ENCODE data around the gene OR2V1.
"Not testable (repeated sequence)": the region's sequence is repeated elsewhere in the genome, so short reads cannot be mapped to it uniquely, and the experiment has no call there.

The OR2V1 gene, protein sequence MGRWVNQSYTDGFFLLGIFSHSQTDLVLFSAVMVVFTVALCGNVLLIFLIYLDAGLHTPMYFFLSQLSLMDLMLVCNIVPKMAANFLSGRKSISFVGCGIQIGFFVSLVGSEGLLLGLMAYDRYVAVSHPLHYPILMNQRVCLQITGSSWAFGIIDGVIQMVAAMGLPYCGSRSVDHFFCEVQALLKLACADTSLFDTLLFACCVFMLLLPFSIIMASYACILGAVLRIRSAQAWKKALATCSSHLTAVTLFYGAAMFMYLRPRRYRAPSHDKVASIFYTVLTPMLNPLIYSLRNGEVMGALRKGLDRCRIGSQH

DNA sequence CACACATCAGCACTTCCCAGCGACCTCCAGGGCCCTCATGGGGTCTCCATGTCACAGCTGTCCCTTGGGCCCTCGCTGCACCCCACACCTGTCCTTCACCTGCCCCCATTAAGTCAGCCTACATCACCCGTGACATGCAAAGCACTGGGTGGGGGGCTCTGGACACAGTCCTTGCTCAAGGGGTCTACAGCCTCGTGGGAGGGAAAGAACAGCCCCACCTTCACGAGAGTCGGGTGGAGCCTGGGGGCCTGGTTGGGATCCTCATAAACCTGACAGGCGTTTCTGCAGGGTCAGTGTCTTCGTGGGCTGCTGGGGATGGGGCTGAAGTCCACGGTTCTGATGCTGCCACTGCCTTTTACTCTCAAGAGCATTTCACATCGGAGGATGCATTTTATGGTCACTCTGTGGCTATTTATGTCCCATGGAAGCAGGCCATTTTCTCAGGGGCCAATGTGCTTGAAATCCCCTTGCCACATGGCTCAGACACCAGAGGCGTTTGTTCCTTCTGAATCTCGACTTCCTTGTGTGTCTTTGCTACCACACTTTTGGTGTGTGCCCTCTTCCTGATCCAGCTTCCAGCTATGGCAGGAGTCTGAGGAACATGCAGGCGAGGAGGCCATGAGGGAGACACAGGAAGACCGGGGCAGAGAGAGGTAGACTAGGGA lies at the start of gene OR2V1:
TSS of gene OR2V1 (minus strand) at position 338 of the 665 bp plus-strand sequence. CDS start 5,865 bp downstream, outside the sequence.
- no peak for DNase-seq

DNA sequence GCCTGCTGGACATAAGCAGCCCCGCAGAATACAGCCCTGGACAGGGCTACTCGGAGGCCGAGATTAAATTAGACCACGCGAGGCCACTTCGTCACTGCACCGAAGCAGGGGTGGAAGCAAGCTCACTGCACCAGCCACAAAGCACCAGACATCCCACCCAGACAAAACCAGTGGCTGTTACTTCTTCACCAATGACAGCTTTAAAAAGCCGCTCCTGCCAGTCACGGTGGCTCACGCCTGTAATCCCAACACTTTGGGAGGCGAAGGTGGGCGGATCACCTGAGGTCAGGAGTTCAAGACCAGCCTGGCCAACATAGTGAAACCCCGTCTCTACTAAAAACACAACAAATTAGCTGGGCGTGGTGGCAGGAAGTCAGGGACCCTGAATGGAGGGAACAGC lies 46.6 kb upstream of the OR2V1 start:
- not testable (repeated sequence) for DNase-seq

- no peak for DNase-seq
These were observed 45.4 kb upstream of the OR2V1 start for GRCh38 chr5:181176254-181176952.

DNA sequence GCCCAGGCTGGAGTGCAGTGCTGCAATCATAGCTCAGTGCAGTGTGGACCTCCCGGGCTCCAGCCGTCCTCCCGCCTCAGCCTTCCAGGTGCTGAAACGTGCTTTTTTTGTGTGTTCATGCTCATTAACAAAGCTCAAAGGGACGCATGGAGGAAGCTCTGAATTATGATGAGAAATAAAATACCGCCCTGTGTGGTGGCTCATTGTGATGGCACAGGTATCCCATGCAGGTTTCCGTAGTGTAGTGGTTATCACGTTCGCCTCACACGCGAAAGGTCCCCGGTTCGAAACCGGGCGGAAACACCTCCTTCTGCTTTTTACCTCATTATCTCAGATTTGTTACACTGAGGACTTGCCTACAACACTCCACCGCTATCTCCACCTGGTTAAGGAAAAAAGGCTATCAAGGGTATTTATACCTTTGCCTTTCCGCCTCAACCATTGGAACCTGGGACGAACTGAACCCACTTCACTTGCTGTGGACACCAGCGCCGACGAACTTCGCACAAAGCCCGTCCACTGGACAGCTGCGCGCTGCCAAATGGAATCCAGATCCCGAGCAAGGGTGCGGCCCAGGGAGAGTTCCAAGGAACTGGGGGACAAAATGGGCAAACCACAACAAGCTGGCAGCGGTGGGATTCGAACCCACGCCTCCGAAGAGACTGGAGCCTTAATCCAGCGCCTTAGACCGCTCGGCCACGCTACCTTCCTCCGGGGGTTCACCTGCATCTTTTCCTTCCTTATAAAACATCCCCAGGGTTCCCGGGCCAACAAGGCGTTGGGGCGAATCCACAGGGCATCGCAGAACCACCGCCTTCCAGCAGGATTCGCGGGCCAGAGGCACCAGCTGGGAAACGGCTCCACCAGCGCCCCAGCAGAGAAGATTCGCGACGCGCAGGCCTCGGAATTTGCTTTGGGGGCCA lies 42.7 kb upstream of the OR2V1 start:
- no peak for DNase-seq

DNA sequence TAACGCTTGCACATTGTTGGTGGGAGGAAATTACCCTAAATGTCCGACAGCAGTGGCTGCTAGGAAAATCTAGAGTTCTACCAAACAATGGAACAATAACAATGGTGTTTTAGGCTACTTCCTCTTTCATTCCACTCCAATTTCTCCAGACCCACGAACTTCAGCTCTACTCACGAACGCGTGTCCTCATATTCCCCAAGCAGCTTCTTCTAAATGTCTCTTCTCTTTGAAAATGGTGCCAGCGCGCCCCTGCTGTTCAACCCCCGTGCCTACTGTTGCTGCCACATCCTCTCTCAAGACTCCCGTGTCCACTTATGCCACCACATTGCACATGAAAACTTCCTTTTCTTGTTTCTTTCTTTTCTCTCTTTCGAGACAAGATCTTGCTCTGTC lies 42.1 kb upstream of the OR2V1 start:
- no peak for DNase-seq

GRCh38 chr5:181171782-181172181 lies 40.8 kb upstream of the OR2V1 start:
- no peak for DNase-seq

GRCh38 chr5:181170996-181171395 lies 40.0 kb upstream of the OR2V1 start:
- DNase-seq: no peak

- no peak for DNase-seq
These were observed 39.4 kb upstream of the OR2V1 start for GRCh38 chr5:181170237-181170825.

- DNase-seq: peak; percentile 69
These were observed 38.7 kb upstream of the OR2V1 start for GRCh38 chr5:181169459-181170236.

DNA sequence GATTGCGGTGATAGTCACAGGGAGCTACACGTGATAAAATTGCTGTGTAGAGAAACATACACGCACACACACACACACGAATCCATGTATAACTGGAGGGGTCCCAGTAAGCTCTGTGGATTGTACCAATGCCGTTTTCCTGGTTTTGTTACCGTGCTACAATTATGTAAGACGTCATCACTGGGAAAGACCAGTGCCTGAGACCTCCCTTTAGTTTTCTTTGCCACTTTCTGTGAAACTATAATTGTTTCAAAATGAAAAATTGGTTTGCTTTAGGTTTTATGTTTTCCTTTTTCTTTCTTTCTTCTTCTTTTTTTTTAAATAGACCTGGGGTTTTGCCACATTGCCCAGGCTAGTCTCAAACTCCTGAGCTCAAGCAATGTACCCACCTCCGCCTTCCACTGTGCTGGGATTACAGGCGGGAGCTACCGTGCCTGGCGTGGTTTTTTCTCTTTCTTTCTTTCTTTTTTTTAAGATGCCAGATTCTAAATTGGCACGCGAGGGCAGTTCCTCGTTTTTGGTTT lies 37.7 kb upstream of the OR2V1 start:
- no peak for DNase-seq

DNA sequence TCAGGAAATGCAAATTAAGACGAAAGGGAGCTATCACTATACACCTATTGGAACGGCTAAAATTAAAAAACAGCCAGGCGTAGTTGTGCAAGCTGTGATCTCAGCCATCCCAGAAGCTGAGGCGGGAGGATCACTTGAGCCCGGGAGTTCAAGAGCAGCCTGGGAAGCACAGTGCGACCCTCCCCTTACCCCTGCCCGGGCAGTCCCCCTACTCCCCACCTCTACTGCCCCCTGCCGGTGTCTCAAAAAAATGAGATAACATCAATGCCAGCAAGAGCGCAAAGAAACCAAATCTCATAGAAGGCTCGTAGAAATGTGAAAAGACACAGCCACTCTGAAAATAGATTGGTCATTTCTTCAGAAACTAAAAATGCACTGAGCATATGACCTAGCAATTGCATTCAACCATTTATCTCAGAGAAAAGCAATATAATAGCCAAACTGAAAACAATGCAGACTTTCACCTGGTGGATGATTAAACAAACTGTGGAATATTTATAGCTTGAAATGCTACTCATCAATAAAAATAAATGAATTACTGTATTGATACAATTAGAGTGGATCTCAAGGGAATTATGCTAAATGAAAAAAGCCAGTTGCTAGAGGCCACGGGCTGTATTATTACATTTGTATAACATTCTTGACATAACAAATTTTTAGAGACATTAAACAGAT lies 37.0 kb upstream of the OR2V1 start:
- DNase-seq: no peak

DNA sequence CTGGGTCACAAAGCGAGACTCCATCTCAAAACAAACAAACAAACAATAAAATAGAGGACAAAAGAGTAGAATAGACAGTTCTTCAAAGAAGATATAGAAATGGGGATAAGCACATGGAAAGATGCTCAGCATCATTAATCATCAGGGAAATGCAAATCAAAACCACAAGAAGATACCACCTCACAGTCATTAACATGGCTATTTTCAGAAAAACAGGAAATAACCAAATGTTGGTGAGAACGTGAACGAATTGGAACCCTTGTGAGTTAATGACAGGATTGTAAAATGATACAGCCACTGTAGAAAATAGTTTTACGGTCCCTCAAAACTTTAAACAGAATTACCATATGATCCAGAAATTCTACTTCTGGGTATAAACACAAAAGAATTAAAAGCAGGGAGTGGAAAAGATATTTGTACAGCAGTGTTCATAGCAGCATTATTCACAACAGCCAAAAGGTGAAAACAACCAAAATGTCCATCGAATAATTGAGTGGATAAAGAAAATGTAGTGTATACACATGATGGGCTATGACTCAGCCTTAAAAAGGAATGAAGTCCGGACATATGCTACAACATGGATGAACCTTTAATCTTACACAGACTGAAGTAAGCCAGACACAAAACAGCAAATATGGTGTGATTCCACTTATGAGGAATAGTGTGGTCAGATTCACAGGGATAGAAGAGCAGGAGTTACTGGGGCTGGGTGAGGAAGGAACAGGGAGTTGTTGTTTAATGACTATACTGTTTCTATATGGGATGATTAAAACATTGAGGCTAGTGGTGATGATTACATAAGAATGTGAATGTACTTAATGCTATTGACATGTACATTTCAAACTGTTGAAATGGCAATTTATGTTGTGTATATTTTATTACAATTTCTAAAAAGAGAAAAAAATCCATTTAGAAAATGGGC lies 36.1 kb upstream of the OR2V1 start:
- no peak for DNase-seq

- DNase-seq: no peak
These were observed 33.3 kb upstream of the OR2V1 start for GRCh38 chr5:181164076-181164952.

GRCh38 chr5:181163487-181164075 lies 32.6 kb upstream of the OR2V1 start:
- DNase-seq: no peak

GRCh38 chr5:181161534-181162175 lies 30.7 kb upstream of the OR2V1 start:
- DNase-seq: no peak

DNA sequence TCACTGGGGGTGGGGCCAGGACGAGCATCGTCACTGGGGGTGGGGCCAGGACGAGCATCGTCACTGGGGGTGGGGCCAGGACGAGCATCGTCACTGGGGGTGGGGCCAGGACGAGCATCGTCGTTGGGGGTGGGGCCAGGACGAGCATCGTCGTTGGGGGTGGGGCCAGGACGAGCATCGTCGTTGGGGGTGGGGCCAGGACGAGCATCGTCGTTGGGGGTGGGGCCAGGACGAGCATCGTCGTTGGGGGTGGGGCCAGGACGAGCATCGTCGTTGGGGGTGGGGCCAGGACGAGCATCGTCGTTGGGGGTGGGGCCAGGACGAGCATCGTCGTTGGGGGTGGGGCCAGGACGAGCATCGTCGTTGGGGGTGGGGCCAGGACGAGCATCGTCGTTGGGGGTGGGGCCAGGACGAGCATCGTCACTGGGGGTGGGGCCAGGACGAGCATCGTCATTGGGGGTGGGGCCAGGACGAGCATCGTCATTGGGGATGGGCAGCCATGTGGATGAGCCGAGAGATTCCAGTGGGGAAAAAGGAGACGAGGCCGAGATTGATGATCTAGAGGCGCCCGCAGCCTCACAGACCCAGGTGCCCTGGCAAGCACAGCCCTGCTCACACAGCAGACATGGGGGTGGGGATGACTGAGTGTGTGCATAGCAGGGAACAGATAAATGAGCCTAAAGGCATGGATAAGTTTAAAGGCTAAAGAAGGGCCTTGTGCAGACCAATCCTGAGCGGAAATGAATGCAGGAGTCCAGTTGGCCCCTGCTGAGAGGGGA lies 30.0 kb upstream of the OR2V1 start:
- peak; percentile 61 for DNase-seq
